HG03108 (cell line): ENCODE results near the gene CHRNA3.

Experiments used
- ATAC-seq: cut with Tn5 transposase; IDR thresholded peaks from one replicate; pipeline ENCODE4 v1.9.1; 2021; ENCODE audit warnings: moderate library complexity; ENCODE audit not compliant: unreplicated experiment

CHRNA3 gene

DNA sequence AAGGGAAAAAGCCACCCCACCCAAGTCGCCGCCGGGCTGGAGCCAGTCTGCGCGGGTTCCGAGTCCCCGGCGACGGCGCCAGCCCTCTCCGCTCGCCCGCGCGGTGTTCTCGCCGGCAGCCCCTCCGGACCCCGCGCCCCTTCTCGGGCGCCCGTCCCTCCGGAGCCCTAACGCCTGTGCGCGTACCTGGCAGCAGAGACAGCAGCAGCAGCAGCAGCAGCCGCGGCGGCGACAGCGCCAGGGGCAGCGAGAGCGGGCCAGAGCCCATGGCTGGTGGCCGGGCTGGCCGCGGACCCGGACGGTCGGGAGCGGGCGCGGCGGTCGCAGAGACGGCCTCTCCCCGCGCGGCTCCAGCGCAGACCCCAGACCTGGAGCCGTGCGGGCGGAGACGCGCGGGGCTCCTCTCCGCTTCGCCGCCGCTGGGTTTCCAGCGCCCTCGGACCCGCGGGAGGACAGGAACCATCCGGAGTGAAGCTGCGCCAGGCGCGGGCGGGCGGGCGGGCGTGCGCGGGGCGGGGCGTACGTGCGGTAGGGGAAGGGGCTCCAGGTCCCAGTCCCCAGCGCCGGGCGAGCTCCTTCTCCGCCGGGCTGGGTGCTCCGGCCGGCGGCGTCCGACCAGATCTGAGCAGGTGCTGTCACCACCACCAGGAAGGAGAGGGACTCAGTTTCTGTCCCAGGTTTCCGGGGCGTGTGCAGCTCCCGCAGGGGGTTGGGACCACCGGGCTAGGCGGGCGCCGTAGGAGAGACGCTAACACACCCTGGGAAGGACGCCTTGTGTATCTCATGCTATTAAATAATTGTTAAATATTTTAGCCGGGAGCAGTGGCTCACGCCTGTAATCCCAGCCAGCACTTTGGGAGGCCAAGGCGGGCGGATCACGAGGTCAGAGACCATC lies at the start of gene CHRNA3:
Gene CHRNA3 (minus strand): TSS at position 470 of the 895 bp plus-strand sequence. CDS start 202 bp downstream, at position 268.
- ATAC-seq = no peak

DNA sequence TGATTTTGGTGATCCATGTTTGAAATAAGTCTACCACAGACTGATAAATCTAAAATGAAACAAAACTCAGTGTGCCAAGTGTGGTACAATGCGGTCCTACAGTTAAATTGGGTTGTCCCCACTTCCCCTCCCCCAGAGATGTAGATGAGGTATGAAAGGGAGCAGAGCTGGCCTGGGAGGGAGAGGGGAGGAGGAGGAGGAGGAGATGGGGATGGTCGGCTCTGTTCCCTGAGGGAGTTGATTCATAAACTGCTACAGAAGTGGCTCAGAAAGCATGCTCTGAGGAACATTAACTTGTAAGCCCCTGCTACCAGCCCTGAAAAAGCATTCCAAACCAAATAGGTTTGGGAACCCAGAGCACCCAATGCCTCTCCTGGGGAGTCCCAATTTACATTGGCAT lies 48.2 kb upstream of the CHRNA3 start:
- ATAC-seq = no peak

DNA sequence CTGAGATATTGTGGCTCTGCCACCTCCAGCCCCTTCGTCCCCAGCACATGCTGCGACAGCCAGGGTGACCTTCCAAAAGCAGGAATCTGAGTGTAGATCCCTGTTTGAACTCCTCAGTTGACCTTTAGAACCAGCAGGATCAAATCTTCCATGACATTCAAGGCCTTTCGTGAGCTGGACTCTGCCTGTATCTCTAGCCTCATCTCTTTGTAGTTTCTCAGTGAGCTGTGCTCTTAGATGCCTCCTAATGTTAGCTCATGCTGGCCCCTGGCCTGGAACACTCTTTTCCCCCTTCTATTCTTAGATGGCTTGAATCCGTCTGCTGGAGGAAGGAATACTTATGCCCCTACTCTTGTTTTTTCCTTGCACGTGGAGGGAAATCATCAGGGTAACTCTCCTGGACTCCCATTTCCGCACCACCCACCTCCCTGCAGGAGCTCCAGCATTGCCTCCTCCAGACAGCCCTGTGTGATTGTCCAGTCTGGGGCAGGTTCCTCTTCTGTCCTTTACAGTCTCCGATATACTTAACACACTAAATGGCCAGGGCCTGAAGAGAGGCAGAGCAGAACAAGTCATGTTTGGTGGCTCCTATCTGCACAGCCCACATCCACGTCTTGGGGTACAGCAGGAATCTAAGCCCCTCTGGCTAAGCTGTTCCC lies 46.9 kb upstream of the CHRNA3 start:
- ATAC-seq = no peak

DNA sequence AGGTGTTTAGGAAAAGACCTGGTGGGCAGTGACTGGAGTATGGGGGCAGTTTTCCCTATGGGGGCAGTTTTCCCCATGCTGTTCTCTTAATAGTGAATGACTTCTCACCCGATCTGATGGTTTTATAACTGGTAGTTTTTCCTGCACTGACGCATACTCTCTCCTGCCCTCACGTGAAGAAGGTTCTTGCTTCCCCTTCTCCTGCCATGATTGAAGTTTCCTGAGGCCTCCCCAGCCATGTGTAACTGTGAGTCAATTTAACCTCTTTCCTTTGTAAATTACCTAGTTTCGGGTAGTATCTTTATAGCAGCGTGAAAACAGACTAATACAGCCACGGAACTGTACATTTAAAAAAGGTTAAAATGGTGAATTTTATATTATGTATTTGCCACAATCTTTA lies 45.2 kb upstream of the CHRNA3 start:
- no peak for ATAC-seq

DNA sequence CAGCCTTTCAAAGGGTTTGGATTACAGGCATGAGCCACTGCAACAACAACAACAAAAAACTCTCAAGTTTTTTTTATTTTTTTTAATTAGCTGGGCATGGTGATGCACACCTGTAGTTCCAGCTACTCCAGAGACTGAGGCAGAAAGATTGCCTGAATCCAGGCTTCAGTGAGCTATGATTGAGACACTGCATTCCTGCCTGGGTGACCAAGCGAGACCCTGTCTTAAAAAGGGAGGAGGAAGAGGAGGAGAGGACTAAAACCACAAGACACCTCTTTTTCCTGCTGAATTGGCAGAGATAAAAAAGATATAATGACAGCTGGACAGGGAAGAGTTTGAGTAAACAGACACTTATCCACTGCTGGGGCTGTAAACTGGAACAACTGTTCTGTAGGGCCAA lies 42.9 kb upstream of the CHRNA3 start:
- no peak for ATAC-seq

DNA sequence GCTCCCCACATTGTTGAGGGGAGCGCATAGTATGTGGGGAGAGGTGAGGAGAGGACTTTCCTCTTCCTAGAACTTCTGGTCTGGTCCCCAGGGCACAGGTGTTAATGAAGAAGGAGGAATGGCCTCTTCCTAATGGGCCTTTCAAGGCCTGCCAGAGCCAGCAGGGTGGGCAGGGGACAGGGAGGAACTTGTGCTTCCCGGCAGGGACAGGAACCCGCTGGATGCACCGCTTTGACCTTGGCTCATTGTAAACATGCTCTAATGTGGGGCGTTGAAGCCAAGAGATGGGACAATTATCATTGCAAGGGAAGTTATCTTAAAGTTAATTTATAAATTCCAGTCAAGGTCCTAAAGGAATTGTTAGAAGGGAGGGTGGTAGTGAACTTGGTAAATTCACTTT lies 41.2 kb upstream of the CHRNA3 start:
- ATAC-seq = no peak

DNA sequence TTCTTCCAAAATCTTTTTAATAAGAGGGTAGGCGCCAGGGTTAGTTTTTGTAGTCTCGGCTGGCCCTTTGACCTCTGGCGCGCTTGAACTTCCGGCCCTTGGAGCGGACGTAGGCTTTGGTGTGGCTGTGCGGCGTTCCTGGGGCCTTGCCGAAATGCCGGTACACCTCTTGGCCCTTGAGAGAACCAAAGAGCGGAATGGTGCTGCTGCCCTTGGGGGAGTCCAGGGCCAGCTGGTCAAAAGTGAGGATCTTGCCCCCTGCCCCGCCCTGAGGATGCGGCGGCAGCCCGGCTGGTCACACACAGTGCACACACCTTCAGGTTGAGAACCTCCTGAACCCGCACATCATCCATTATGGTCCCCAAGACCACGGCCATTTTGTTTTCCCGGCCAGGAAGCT lies 40.2 kb upstream of the CHRNA3 start:
- ATAC-seq = no peak

DNA sequence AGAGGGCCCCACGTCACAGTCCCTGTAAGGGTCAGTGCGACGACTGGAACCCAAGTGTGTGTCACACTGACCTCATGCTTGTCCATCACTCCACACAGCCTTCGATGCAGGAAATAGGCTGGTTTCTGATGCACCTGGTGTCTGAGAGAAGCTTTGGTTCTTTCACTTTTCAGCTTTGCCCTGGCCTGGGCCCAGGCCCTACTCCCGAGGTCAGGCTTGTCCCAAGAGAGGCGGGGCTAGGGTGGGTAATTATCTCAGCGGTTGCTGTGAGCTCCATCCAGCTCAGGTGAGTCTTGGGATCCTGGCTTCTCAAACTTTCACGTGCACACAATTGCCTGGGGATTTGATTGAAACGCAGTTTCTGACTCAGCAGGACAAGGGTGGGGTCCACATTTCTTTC lies 39.8 kb upstream of the CHRNA3 start:
- no peak for ATAC-seq

DNA sequence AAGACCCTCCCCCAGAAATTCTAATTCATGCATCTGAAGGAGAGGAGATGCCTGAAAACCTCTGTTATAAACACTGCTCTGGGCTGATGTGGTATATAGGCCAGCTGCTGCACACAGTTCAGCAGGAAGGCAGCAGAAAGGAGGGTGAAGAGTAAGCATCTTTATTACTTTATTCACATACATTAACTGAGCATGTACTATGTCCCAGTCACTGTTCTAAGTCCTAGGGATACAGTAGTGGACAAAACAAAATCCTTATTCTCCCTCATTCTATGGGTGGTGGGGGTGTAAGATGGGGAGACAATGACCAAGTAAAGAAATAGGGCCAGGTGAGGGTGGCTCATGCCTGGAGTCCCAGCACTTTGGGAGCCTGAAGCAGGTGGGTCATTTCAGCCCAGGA lies 38.0 kb upstream of the CHRNA3 start:
- ATAC-seq = no peak

DNA sequence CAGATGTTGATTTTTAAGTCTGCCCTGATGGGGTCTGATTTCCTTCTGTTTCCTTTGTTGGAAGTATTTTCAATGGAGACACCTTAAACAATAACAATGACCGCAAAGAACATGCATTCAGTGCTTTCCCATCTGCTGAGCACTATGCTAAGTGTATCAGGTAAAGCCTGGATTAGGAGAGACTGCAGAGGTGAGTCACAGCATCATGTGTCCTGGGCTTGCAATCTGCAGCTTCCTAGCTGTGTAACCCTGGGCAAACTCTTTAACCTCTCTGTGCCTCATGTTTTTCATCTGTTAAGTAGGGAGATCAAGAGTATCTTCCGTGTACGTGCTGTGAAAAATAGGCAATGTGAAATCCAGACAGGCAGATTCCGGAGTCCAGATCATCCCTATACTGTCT lies 33.5 kb upstream of the CHRNA3 start:
- ATAC-seq = no peak

DNA sequence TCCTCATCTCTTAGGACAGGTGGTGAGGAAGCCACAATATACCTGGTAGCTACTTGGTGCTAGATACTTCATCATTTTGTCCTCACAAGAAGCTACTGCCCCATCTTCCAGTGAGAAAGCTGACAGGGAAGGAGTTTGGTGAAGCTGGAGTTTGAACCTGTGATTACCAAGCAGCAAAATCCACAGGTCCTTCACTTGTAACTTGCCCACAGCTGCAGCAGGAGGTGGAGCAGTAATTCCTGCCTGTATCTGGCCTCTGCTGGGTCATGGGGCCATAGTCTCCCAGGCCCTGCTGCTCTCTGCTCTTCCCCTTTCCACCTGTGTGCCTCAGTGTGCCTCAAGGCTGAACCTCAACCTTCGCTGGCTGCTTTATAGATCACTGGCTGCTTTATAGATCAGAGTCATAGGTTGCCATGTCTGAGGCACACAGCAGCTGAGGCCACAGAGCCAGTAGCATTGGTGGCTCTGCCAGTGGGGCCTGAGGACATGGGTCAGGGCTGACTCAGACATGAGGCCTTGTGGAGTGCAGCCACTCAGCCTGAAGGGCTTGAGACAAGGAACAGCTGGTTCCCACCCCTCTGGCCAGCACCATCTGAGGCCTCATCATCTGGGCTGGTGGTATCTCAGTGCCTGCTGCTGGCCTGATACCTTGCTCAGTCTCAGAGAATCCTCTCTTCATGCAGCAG lies 31.3 kb upstream of the CHRNA3 start:
- no peak for ATAC-seq

DNA sequence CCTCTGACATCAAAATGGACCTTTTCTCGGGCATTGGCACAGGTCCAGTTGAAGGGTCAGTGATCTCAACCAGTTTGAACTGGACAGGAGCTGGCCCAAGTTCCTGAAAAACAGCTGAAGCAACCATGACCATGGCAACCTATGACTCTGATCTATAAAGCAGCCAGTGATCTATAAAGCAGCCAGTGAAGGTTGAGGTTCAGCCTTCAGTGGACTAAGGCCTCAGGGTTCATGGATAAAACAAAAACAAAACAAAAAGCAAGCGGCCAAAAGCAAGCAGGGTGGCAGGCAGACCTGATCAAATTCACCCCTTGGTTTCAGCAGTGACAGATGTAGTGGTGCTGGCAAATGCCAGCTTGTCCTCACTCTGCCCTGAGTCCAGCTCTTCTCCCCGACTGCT lies 30.2 kb upstream of the CHRNA3 start:
- no peak for ATAC-seq

DNA sequence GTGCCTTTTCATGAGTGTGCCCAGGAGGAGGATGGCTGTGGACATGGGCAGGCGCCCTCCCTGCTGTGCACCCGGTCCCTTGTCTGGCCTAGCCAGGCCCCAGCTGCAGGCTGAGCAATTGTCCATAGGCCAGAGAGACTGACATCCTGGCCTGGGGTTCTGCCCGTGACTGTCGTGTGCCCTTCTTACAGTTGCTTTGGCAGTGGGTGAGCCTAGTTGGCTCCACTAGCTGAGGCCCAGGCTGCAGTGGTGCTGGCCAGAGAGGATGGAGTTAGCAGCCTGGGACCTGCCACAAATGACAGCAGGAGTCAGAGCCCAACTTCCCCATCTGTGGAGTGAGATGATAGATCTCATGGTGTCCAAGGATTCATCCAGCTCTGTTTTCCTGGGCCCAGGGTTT lies 29.2 kb upstream of the CHRNA3 start:
- ATAC-seq = no peak

DNA sequence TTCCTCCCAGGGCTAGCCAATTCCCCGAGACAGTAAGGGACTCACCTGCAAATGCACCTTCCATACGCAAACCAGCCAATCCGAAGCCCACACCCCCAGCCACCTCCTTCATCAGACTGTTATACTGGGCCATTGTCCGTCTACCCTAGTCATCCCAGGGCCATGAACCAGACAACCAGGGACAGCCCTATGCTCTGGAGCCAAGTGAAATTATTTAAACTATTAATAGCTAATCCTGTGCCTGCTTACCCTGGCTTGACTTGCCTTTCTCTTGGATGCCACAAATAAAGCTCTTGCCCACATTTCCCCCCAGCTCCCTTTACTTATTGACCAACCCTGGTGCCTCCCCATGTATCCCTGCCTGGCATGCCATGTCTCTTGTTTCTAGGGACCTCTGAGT lies 24.2 kb upstream of the CHRNA3 start:
- ATAC-seq = no peak

DNA sequence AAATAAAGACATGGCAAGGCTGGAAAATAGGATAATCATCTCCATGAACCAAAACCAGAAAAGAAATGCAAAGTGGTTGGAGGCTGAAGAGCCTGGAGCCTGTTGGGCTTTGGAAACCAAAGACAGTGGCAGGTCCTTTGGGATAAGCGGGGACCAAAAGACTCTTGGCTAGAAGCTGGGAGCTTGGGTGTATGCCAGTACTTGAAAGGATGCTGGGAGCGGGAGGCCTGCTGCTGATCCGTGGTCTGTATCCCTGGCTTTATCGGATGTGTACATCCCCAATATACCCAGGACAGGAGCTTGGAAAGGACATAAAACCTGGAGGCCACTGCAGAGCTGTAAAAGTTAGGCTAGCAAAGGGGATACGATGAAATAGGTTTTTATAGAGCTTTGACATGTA lies 21.5 kb upstream of the CHRNA3 start:
- no peak for ATAC-seq

DNA sequence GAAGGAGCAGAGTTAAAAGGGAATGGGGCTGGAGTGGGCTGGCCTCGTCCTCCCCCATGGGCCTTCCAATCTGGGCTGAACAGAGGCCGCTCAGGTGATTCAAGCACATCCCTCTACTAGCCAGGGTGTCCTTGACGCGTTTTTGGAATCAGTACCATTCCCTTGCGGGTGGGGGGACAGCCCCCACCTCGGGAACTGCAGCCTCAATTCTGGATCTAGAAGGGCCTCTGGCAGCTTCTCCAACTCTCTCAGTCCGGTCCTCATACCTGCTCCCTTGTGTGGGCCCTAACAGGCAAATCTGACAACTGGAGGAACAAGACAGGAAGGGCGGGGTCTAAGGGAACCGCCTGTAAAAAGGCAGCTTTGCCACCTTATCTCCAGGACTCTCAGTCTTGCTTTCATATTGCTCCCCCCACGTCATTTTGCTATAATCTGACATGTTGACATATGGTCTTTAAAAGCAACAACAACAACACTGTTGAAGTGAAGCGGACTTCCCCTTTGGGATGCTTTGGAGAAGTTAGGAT lies 21.0 kb upstream of the CHRNA3 start:
- ATAC-seq = no peak

DNA sequence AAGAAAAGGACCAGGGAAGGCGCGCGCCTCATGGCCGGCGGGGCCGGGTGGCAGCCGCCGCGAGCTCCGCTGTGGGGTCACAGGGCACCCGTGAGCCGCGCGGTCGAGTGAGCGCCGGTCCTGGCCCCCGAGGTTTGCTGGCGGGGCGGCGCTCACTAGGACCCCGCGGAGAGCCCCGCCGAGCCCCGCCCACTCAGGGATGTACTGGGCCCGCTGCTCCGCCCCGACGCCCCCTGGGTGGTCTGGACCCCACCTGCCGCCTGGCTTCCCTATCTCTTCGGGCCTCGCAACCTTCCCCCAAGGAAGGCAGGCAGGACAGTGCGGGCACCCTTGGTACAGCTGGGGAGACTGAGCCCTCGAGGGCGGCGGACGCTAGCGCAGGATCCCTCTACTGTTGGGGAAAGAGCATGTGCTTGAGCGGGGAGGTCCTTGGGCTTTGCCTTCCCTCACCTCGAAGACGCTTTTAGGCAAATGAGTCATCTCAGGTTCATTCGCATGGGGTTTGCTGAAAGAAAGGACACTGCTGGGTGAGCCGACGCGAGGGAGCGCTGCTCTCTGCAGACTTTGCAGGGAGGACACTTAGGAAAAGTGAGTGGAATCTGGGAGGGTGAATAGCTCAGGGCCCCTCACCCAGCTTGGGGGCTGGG lies 20.4 kb upstream of the CHRNA3 start, which contains the start of gene CHRNB4:
Gene CHRNB4 (minus strand): TSS at position 109 of the 647 bp plus-strand sequence. CDS start 77 bp downstream, at position 32.
- no peak for ATAC-seq

DNA sequence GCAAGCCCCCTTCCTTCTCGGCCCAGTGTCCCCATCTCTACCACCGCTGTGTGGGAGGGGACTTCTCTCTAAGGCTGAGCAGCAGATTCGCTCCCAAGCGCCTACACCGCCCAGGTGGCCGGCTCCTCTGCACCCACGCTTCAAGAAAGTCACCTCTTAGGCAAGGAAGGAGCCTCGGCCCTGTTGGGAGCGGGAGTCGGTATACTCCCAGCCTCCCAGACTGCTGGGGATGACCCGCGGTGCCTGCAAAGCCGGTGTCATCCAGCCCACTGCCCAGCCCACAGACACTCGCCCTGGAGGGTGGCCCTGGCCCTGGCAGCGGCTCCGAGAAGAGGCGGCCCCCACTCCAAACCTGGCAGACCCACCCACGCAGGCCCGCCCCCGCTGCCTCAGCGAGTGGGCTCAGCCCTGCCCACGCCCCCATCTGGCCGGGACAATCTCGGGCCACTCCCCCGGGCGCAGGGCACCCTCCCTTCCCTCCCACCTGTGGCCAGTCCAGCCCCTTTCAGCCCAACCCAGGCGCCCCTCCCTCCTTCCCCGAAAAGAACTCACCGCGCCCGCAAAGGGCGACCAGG lies 19.8 kb upstream of the CHRNA3 start:
- no peak for ATAC-seq

DNA sequence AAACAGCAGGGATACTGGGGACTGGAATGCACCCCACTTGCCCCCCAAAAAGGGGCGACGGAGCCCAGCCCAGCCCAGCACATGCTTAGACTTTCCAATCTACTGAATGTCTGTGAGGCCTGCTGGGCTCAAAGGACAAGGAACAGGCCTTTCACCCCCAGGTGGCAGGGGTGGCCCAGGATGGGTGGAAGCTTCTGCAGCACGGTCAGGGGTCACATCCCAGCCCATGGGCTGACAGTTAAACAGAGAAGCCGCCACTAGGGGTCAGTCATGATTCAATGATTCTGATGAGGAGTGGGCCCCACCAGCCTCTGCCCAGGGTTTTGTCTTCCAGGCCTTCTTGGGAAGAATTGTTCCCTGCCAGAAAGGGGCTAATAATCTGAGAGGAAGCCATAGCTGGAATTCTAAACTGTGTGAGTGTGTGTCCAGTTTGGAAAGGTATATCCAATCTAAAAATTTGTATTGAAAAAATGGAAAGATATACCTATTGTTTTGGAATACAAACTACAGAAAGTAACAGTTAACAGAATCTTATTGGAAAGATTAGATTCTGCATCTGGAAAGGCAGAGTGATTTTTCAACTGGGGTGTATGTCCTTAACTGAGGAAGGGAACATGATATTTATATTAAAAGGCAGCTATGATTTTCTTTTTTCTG lies 18.0 kb upstream of the CHRNA3 start:
- no peak for ATAC-seq

DNA sequence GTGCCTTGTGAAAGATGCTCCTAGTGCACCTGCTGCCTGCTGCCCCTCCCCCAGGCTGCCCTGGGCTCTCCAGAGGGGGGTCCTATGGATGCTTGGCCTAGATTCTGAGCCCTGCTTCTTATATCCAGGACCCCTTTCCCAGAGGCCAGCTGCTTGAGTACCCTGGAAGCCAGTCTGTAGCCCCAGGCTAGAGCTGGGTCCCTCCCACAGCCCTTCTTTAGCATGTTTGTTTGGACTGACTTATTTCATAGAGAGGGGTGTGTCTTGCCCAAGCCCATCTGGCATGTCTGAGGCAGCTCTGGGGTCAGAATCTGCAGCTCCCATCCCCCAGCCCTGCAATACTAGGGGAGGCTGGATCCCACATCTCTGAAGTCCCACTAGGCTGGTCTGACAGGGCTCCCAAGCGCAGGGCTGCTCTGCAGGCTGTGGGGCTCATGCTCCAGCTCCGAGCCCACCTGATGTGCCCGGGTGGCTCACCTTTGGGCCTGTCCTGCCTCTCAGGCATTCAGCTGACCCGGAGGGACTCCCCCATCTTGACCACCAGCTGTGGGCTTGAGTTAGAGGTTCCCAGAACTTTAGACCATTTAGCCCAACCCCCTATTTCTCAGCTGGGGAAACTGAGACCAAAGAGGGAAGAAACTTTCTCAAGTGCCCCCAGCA lies 17.1 kb upstream of the CHRNA3 start:
- no peak for ATAC-seq
